Mammary epithelial cell (primary cell): ENCODE results near the gene ROCK2.

Experiments
- CTCF ChIP-seq, 2 donors: IDR thresholded peaks in 1 of 2; conservative IDR thresholded peaks in 1 of 2; 2 replicates each; pipeline ENCODE4 v1.5.1; 2011 to 2012; ENCODE audit warnings: inconsistent platforms in 2 of 2, low read length in 2 of 2, mild to moderate bottlenecking in 2 of 2, control low read depth in 1 of 2, low read depth in 1 of 2; ENCODE audit not compliant: insufficient read depth in 1 of 2; ENCODE audit errors: extremely low read depth in 1 of 2
- EZH2 ChIP-seq: IDR thresholded peaks from 2 replicates; pipeline ENCODE4 v1.6.1; 2012; ENCODE audit warnings: low read length, inconsistent platforms, borderline replicate concordance

GRCh38 chr2:11140492-11140891, 203.9 kb downstream of the ROCK2 start:
- no peak for TF ChIP-seq CTCF (conservative IDR thresholded peaks at IDR 0.05 in 1 of 2, IDR thresholded peaks at IDR 0.05 in 1 of 2; ENCODE audit: extremely low read depth in 1 of 2, insufficient read depth in 1 of 2, low read depth in 1 of 2, low read length in 2 of 2)
- TF ChIP-seq EZH2: no peak
